Fibroblast of villous mesenchyme (primary cell): Measurements from ENCODE around the gene MTNR1A. TPM values are rescaled to one million over a fixed set of nuclear protein-coding genes. Genes with fewer than 3 reads are reported as not detected.

Experiments used
- DNase-seq: peaks from one replicate; pipeline ENCODE4 v3.0.0-alpha.2; 2010; ENCODE audit warnings: low read depth
- H3K4me3 ChIP-seq: 2 replicates; pipeline ENCODE4 v1.5.1; 2011; ENCODE audit warnings: low read depth, mild to moderate bottlenecking, low read length
- CTCF ChIP-seq: IDR thresholded peaks from 2 replicates; pipeline ENCODE4 v1.5.1; 2012; ENCODE audit warnings: low read depth, mild to moderate bottlenecking, low read length; ENCODE audit not compliant: insufficient read depth
- total RNA-seq: library from RNA; depleted of rRNA; stranded (reverse); fragments of >200 nt; gene quantifications from 2 replicates; pipeline ENCODE4 v1.2.3, GENCODE V29; 2012

Gene MTNR1A
- total RNA-seq, 1 donor = not detected

- peak; percentile 85 for TF ChIP-seq CTCF
- H3K4me3 ChIP-seq = no peak overlapping the region
- DNase-seq = peak; percentile 71
These were observed 32.1 kb upstream of the MTNR1A start for GRCh38 chr4:186587416-186588018.

GRCh38 chr4:186586205-186586604, 30.8 kb upstream of the MTNR1A start:
- H3K4me3 ChIP-seq = no peak overlapping the region
- DNase-seq = no peak
- TF ChIP-seq CTCF = no peak

GRCh38 chr4:186584912-186585311, 29.5 kb upstream of the MTNR1A start:
- peak; percentile 66 for DNase-seq

GRCh38 chr4:186581421-186581820, 26.1 kb upstream of the MTNR1A start:
- no peak for TF ChIP-seq CTCF
- no peak overlapping the region for H3K4me3 ChIP-seq

More at GRCh38 chr4:186584912-186585311, 29.5 kb upstream of the MTNR1A start:
- no peak for TF ChIP-seq CTCF
- no peak overlapping the region for H3K4me3 ChIP-seq

GRCh38 chr4:186580669-186581068, 25.3 kb upstream of the MTNR1A start:
- no peak for DNase-seq
- TF ChIP-seq CTCF = no peak
- H3K4me3 ChIP-seq = no peak overlapping the region

More at GRCh38 chr4:186581421-186581820, 26.1 kb upstream of the MTNR1A start:
- no peak for DNase-seq

GRCh38 chr4:186570193-186570996, 15.0 kb upstream of the MTNR1A start:
- TF ChIP-seq CTCF = no peak
- H3K4me3 ChIP-seq = peak overlapping the region; percentile 48
- DNase-seq = peak; percentile 88
